H1 (cell line): ENCODE results near the gene ACOT7. TPM values are rescaled to one million over a fixed set of nuclear protein-coding genes. Genes with fewer than 3 reads are reported as not detected.
"Not testable (repeated sequence)": the region's sequence is repeated elsewhere in the genome, so short reads cannot be mapped to it uniquely, and the experiment has no call there.

Source experiments
- CTCF ChIA-PET: fragments of 300-600 bp; sonication (Branson Sonifier 250); formaldehyde crosslinking; loops from one replicate; lab custom pipeline; 2021; ENCODE audit not compliant: partially characterized antibody; lab: Charles Lee
- POLR2A ChIA-PET: fragments of 300-600 bp; sonication (Branson Sonifier 250); formaldehyde crosslinking; loops from one replicate; lab custom pipeline; 2021; ENCODE audit warnings: inconsistent platforms; ENCODE audit not compliant: partially characterized antibody; lab: Charles Lee
- DNase-seq, 2 experiments: peaks; one replicate each; pipeline versions ENCODE4 v3.0.0 to v3.0.0-alpha.2; 2010 to 2022; ENCODE audit warnings: low spot score in 2 of 2, low read depth in 1 of 2, mixed read lengths in 1 of 2
- FAIRE-seq: peaks from 2 replicates; lab custom pipeline; 2011; peaks lifted over from hg19 to GRCh38; lab: Jason Lieb, UNC
- H2AFZ ChIP-seq: 2 replicates; pipeline ENCODE4 v1.8.1; 2012; ENCODE audit warnings: low read length, inconsistent platforms
- H2AK5ac ChIP-seq: 2 replicates; pipeline ENCODE4 v1.6.1; 2013; ENCODE audit warnings: low read depth, low read length
- H2BK120ac ChIP-seq: replicated peaks from 2 replicates; pipeline ENCODE3; 2013; ENCODE audit warnings: low read depth, low read length, inconsistent platforms
- H2BK12ac ChIP-seq: 2 replicates; pipeline ENCODE4 v1.6.1; 2013; ENCODE audit warnings: low read depth, low read length
- H2BK15ac ChIP-seq: 2 replicates; pipeline ENCODE4 v1.6.1; 2013; ENCODE audit warnings: low read length
- H2BK20ac ChIP-seq: 2 replicates; pipeline ENCODE4 v1.6.1; 2013; ENCODE audit warnings: low read length
- H2BK5ac ChIP-seq: 2 replicates; pipeline ENCODE4 v1.6.1; 2013; ENCODE audit warnings: low read depth, low read length
- H3K14ac ChIP-seq: 2 replicates; pipeline ENCODE4 v1.6.1; 2013; ENCODE audit warnings: inconsistent platforms; ENCODE audit not compliant: insufficient read length
- H3K18ac ChIP-seq: 2 replicates; pipeline ENCODE4 v1.6.1; 2013; ENCODE audit warnings: low read length; ENCODE audit errors: extremely low read depth
- H3K23ac ChIP-seq: 2 replicates; pipeline ENCODE4 v1.6.1; 2013; ENCODE audit warnings: inconsistent platforms; ENCODE audit not compliant: insufficient read length
- H3K23me2 ChIP-seq: 2 replicates; pipeline ENCODE4 v1.6.1; 2013; ENCODE audit warnings: low read depth, low read length
- H3K27ac ChIP-seq: 2 replicates; pipeline ENCODE4 v1.6.1; 2011; ENCODE audit warnings: low read depth, low read length, inconsistent platforms
- H3K27me3 ChIP-seq, 4 experiments: replicated peaks in 1 of 4; 1 replicate in 1 of 4; 2 replicates in 3 of 4; pipeline versions ENCODE4 v1.6.1 to v1.8.1; 2011 to 2013; ENCODE audit warnings: low read length in 3 of 4, mild to moderate bottlenecking in 3 of 4, inconsistent platforms in 2 of 4, mixed read lengths in 2 of 4, moderate library complexity in 1 of 4; ENCODE audit not compliant: control insufficient read depth in 3 of 4, insufficient read depth in 3 of 4; ENCODE audit errors: extremely low read depth in 1 of 4
- H3K36me3 ChIP-seq, 4 experiments: 2 replicates each; pipeline versions ENCODE4 v1.6.1 to v1.8.1; 2011 to 2013; ENCODE audit warnings: mild to moderate bottlenecking in 4 of 4, low read length in 3 of 4, moderate library complexity in 2 of 4, control low read depth in 1 of 4, inconsistent platforms in 1 of 4; ENCODE audit not compliant: insufficient read depth in 4 of 4, control insufficient read depth in 2 of 4
- H3K4ac ChIP-seq: replicated peaks from 2 replicates; pipeline ENCODE3; 2013; ENCODE audit warnings: low read length, low read depth, mixed read lengths, inconsistent platforms; ENCODE audit not compliant: insufficient read length
- H3K4me1 ChIP-seq, 4 experiments: replicated peaks in 1 of 4; 1 replicate in 1 of 4; 2 replicates in 3 of 4; pipeline versions ENCODE4 v1.6.1 to v1.8.1; 2011 to 2013; ENCODE audit warnings: low read length in 3 of 4, inconsistent platforms in 2 of 4, mixed read lengths in 1 of 4; ENCODE audit not compliant: insufficient read depth in 4 of 4, control insufficient read depth in 3 of 4
- H3K4me2 ChIP-seq, 2 experiments: 2 replicates each; pipeline versions ENCODE4 v1.6.1 to v1.8.1; 2011 to 2013; ENCODE audit warnings: low read depth in 2 of 2, low read length in 2 of 2, control low read depth in 1 of 2, inconsistent platforms in 1 of 2, mild to moderate bottlenecking in 1 of 2; ENCODE audit not compliant: insufficient read depth in 1 of 2
- H3K4me3 ChIP-seq, 4 experiments: fragments of 200-600, 300-600 bp in 1 of 4; sonication (generic), shearing (Covaris generic), sonication (Bioruptor Twin) in 1 of 4; 2 replicates each; pipeline versions ENCODE4 v1.5.1 to v1.8.1; 2011 to 2016; ENCODE audit warnings: low read length in 4 of 4, low read depth in 3 of 4, control low read depth in 2 of 4, inconsistent platforms in 2 of 4, mild to moderate bottlenecking in 2 of 4, mixed read lengths in 1 of 4, moderate library complexity in 1 of 4; ENCODE audit not compliant: insufficient read depth in 2 of 4; ENCODE audit errors: extremely low read depth in 1 of 4
- H3K56ac ChIP-seq: replicated peaks from 2 replicates; pipeline ENCODE3; 2013; ENCODE audit warnings: low read depth, mild to moderate bottlenecking, mixed read lengths, low read length, inconsistent platforms; ENCODE audit not compliant: insufficient read length
- H3K79me1 ChIP-seq: 2 replicates; pipeline ENCODE4 v1.6.1; 2013; ENCODE audit warnings: low read depth, low read length, control low read depth
- H3K79me2 ChIP-seq, 2 experiments: 2 replicates each; pipeline versions ENCODE4 v1.6.1 to v1.8.1; 2012 to 2013; ENCODE audit warnings: low read length in 2 of 2, mild to moderate bottlenecking in 2 of 2, inconsistent platforms in 1 of 2; ENCODE audit not compliant: insufficient read depth in 2 of 2, control insufficient read depth in 1 of 2
- H3K9ac ChIP-seq, 4 experiments: replicated peaks in 1 of 4; 1 replicate in 1 of 4; 2 replicates in 3 of 4; pipeline versions ENCODE4 v1.6.1 to v1.8.1; 2011 to 2013; ENCODE audit warnings: low read depth in 3 of 4, low read length in 3 of 4, control low read depth in 2 of 4, mild to moderate bottlenecking in 2 of 4, moderate library complexity in 2 of 4, inconsistent platforms in 1 of 4; ENCODE audit errors: extremely low read depth in 1 of 4
- H3K9me3 ChIP-seq, 2 experiments: 2 replicates each; pipeline versions ENCODE4 v1.6.1 to v1.8.1; 2012 to 2013; ENCODE audit warnings: mild to moderate bottlenecking in 2 of 2, moderate library complexity in 2 of 2, control low read depth in 1 of 2, inconsistent platforms in 1 of 2, low read depth in 1 of 2, low read length in 1 of 2, mixed read lengths in 1 of 2; ENCODE audit not compliant: insufficient read depth in 2 of 2
- H4K20me1 ChIP-seq, 2 experiments: replicated peaks in 1 of 2; 2 replicates each; pipeline versions ENCODE3 to v1.8.1; 2011 to 2013; ENCODE audit warnings: inconsistent platforms in 2 of 2, low read length in 2 of 2, mild to moderate bottlenecking in 1 of 2; ENCODE audit not compliant: insufficient read depth in 2 of 2, control insufficient read depth in 1 of 2
- H4K5ac ChIP-seq: 2 replicates; pipeline ENCODE4 v1.6.1; 2013; ENCODE audit warnings: low read length, low read depth, mixed read lengths, inconsistent platforms; ENCODE audit not compliant: insufficient read length
- H4K8ac ChIP-seq: 2 replicates; pipeline ENCODE4 v1.8.0; 2013; ENCODE audit warnings: mild to moderate bottlenecking, moderate library complexity, low read length, inconsistent platforms; ENCODE audit not compliant: insufficient read depth; ENCODE audit errors: extremely low read depth
- H4K91ac ChIP-seq: replicated peaks from 2 replicates; pipeline ENCODE3; 2013; ENCODE audit warnings: low read length, mixed read lengths, inconsistent platforms; ENCODE audit not compliant: insufficient read length
- WGBS, 2 experiments: shearing (Covaris generic) in 1 of 2; methylation state at CpG; one replicate each; pipeline versions ENCODE4 v1.1.6 to v1.1.7; 2013 to 2015; ENCODE audit warnings: low lambda C conversion rate in 2 of 2, mixed read lengths in 2 of 2, inconsistent platforms in 1 of 2, low coverage in 1 of 2, missing lambda C conversion rate in 1 of 2; ENCODE audit not compliant: insufficient replicate concordance in 2 of 2, insufficient coverage in 1 of 2, insufficient read length in 1 of 2; ENCODE audit errors: extremely low coverage in 1 of 2, missing lambda C conversion rate in 1 of 2; 5-methylcytosine and 5-hydroxymethylcytosine counted together
- polyA plus RNA-seq, 7 experiments: library from polyadenylated mRNA; depleted of rRNA in 3 of 7; stranded (reverse) in 5 of 7; unstranded in 2 of 7; fragments of >200 nt in 5 of 7; fragments of 200-250 nt in 2 of 7; gene quantifications; 1 replicate in 5 of 7; 2 replicates in 1 of 7; 4 replicates in 1 of 7; pipeline versions ENCODE4 v1.2.1 to v1.2.3, GENCODE V29; 2011 to 2013; ENCODE audit warnings: missing spikeins in 2 of 7, mixed read lengths in 2 of 7
- total RNA-seq: library from RNA; stranded (reverse); fragmentation: NEBNext Ultra II Directional; extraction: Animal tissue kit (Norgen Biotek cat#: 25700); gene quantifications from 2 replicates; pipeline ENCODE4 v1.2.1, GENCODE V29; 2021

Gene ACOT7
- total and polyA plus RNA-seq, 2 of the 8 experiments (the other 6 are each of a cell fraction or from before 2014, with no cell fraction given): 151 to 214 TPM

DNA sequence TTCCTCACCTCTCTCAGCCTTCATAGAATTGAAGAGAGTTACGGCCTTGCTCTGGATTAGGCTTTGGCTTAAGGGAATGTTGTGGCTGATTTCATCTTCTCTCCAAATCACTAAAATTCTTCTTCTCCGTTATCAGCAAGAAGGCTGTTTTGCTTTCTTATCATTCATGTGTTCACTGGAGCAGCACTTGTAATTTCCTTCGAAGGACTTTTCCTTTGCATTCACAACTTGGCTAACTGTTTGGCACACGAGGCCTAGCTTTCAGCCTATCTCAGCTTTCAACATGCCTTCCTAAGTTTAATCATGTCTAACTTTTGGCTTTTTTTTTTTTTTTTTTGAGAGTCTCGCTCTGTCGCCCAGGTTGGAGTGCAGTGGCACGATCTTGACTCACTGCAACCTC is 21.3 kb downstream of the ACOT7 start:
- H2BK12ac ChIP-seq, H3K23ac ChIP-seq, H3K27ac ChIP-seq, H3K23me2 ChIP-seq, H4K5ac ChIP-seq, H3K18ac ChIP-seq, H3K4me3 ChIP-seq, H2BK120ac ChIP-seq, H2AK5ac ChIP-seq, H3K9ac ChIP-seq, H2BK15ac ChIP-seq, H3K27me3 ChIP-seq, H3K36me3 ChIP-seq, H3K4me2 ChIP-seq, FAIRE-seq, H3K4ac ChIP-seq, H4K8ac ChIP-seq, H3K4me1 ChIP-seq, H2BK20ac ChIP-seq, H3K79me1 ChIP-seq, H3K56ac ChIP-seq, H4K91ac ChIP-seq, DNase-seq, H2AFZ ChIP-seq, H2BK5ac ChIP-seq, H3K9me3 ChIP-seq, H3K14ac ChIP-seq: not testable (repeated sequence)
- CTCF ChIA-PET: interaction anchor here (0.6 to 58.4 kb wide), 6 partner anchors 8 to 252 kb away, joined by 3 to 1769 read pairs (median 3); partner anchors contain the start of genes ACOT7, HES2 and THAP3
- POLR2A ChIA-PET: interaction anchor here (1.5 kb wide), 1 partner anchor 14 kb away, joined by 4 read pairs; no protein-coding TSS in a partner anchor
- peaks cover 0 to 23% of the 10 kb centered on the region in 2 experiments for H4K20me1 ChIP-seq
- WGBS, 2 experiments: 88% methylated on average over 6 of the region's 7 CpGs; no CpG with 5 or more reads in 1 of the 2 experiments
- peaks cover 0 to 50% of the 10 kb centered on the region in 2 experiments; a peak in 3 of 4 replicates for H3K79me2 ChIP-seq
